Embryonic facial prominence (tissue), 1 donor: ENCODE measurements around the gene PPIB.
A peak's percentile ranks its signal among the peaks of the same experiment; 100 is the strongest.

Experiments
- DNase-seq: peaks from one replicate; pipeline ENCODE4 v3.0.0-alpha.2; 2016; ENCODE audit errors: extremely low spot score

The PPIB gene

GRCh38 chr15:64158363-64159134 lies 4.3 kb downstream of the PPIB start:
- no peak for DNase-seq

- no peak for DNase-seq
Measured at GRCh38 chr15:64157599-64158125, 5.2 kb downstream of the PPIB start.

- no peak for DNase-seq
Measured at GRCh38 chr15:64156652-64157331, 6.0 kb downstream of the PPIB start.

- DNase-seq: no peak
Measured at GRCh38 chr15:64155802-64156651, 6.8 kb downstream of the PPIB start.

- peak; percentile 40 for DNase-seq
Measured at GRCh38 chr15:64153480-64154367, 9.1 kb downstream of the PPIB start.

GRCh38 chr15:64152507-64153387 lies 10.1 kb downstream of the PPIB start:
- no peak for DNase-seq

- DNase-seq: no peak
Measured at GRCh38 chr15:64151727-64152506, 10.9 kb downstream of the PPIB start, which contains the start of gene SNX22. Gene SNX22, plus strand, starts transcription at chr15:64151731. Its CDS starts 45 bp downstream, at chr15:64151776.

GRCh38 chr15:64149893-64150578 lies 12.8 kb downstream of the PPIB start:
- DNase-seq: no peak

GRCh38 chr15:64149424-64149823 lies 13.4 kb downstream of the PPIB start:
- DNase-seq: no peak

GRCh38 chr15:64148581-64148980 lies 14.2 kb downstream of the PPIB start:
- DNase-seq: no peak

GRCh38 chr15:64148168-64148567 lies 14.7 kb downstream of the PPIB start:
- DNase-seq: no peak

GRCh38 chr15:64146885-64147681 lies 15.7 kb downstream of the PPIB start:
- DNase-seq: no peak

- DNase-seq: no peak
Measured at GRCh38 chr15:64146520-64146884, 16.3 kb downstream of the PPIB start.

GRCh38 chr15:64146041-64146440 lies 16.8 kb downstream of the PPIB start:
- no peak for DNase-seq

GRCh38 chr15:64144565-64145281 lies 18.1 kb downstream of the PPIB start:
- no peak for DNase-seq

- no peak for DNase-seq
Measured at GRCh38 chr15:64144192-64144564, 18.6 kb downstream of the PPIB start.

- DNase-seq: no peak
Measured at GRCh38 chr15:64143276-64143675, 19.5 kb downstream of the PPIB start.
